Measurements from ENCODE around the gene ACTL8. TPM values are rescaled to one million over a fixed set of nuclear protein-coding genes. Genes with fewer than 3 reads are reported as not detected.

The ACTL8 gene
- total RNA-seq, 1 experiment from 2014 or later: 0.69 TPM

GRCh38 chr1:17724150-17724549 is 31.0 kb upstream of the ACTL8 start:
- Histone ChIP-seq H3K4me2 (ENCODE audit: low read length) (no peak overlapping the region), H3K9ac (ENCODE audit: low read length) (no peak overlapping the region), H3K4me3 (replicated peaks in 1 of 2; ENCODE audit: low read depth in 1 of 2, low read length in 2 of 2) (no peak overlapping the region), H3K4me1 (ENCODE audit: control insufficient read depth in 1 of 2, insufficient read depth in 2 of 2, low read length in 2 of 2) (peaks cover 5 to 28% of the 10 kb centered on the region in 2 experiments; a peak in 3 of 4 replicates), H3K79me2 (ENCODE audit: insufficient read depth, low read length) (no peaks in the 10 kb centered on the region), H3K9me2 (ENCODE audit: insufficient read depth) (no peaks in the 10 kb centered on the region), H3K27me3 (ENCODE audit: insufficient read depth, low read length) (no peaks in the 10 kb centered on the region), H3K36me3 (ENCODE audit: control insufficient read depth in 1 of 2, insufficient read depth in 2 of 2, low read length in 2 of 2) (no peaks in the 10 kb centered on the region), H3K9me3 (ENCODE audit: control insufficient read depth in 1 of 2, insufficient read depth in 1 of 2, low read depth in 1 of 2, low read length in 2 of 2) (no peaks in the 10 kb centered on the region), H4K20me1 (ENCODE audit: insufficient read depth) (no peaks in the 10 kb centered on the region), H3K27ac (ENCODE audit: low read depth, low read length) (no peak overlapping the region; the same call in 1 of the 2 replicates), H2AFZ (ENCODE audit: low read depth, low read length, poor library complexity, severe bottlenecking) (no peak overlapping the region)
- TF ChIP-seq ZFX (IDR thresholded peaks at IDR 0.05): no peak
- intact Hi-C loops (cut with micrococcal nuclease): no loop called here
- BruUV-seq (replicated peaks): no TSS peak
- POLR2A ChIA-PET: no interaction called here
- DNase-seq (ENCODE audit: low read depth, low spot score) (no peak), ATAC-seq (0 out of 2 replicates have a peak, but pooled peaks have one; percentile 15)
- CTCF ChIA-PET: no interaction called here
- RAD21 ChIA-PET (ENCODE audit: low non-redundant PET in 1 of 2, low total read pairs in 2 of 2, uncharacterized antibody in 2 of 2, unreplicated experiment in 2 of 2): no interaction called here

GRCh38 chr1:17725084-17725719 is 29.9 kb upstream of the ACTL8 start:
- Histone ChIP-seq H4K20me1 (ENCODE audit: insufficient read depth) (no peaks in the 10 kb centered on the region), H3K9ac (ENCODE audit: low read length) (peak overlapping the region; percentile 35), H3K27ac (ENCODE audit: low read depth, low read length) (no peak overlapping the region), H3K4me3 (replicated peaks in 1 of 2; ENCODE audit: low read depth in 1 of 2, low read length in 2 of 2) (peak overlapping the region in 1 of 2 experiments; percentile 30; a peak in 2 of 4 replicates), H3K4me1 (ENCODE audit: control insufficient read depth in 1 of 2, insufficient read depth in 2 of 2, low read length in 2 of 2) (peaks cover 5 to 28% of the 10 kb centered on the region in 2 experiments; a peak in 3 of 4 replicates), H3K27me3 (ENCODE audit: insufficient read depth, low read length) (no peaks in the 10 kb centered on the region), H3K9me3 (ENCODE audit: control insufficient read depth in 1 of 2, insufficient read depth in 1 of 2, low read depth in 1 of 2, low read length in 2 of 2) (no peaks in the 10 kb centered on the region), H2AFZ (ENCODE audit: low read depth, low read length, poor library complexity, severe bottlenecking) (peak overlapping the region; percentile 93), H3K9me2 (ENCODE audit: insufficient read depth) (no peaks in the 10 kb centered on the region), H3K36me3 (ENCODE audit: control insufficient read depth in 1 of 2, insufficient read depth in 2 of 2, low read length in 2 of 2) (no peaks in the 10 kb centered on the region), H3K79me2 (ENCODE audit: insufficient read depth, low read length) (no peaks in the 10 kb centered on the region), H3K4me2 (ENCODE audit: low read length) (peak overlapping the region; percentile 78)
- BruUV-seq (replicated peaks): no TSS peak
- ChIA-PET POLR2A (no interaction called here), RAD21 (ENCODE audit: low non-redundant PET in 1 of 2, low total read pairs in 2 of 2, uncharacterized antibody in 2 of 2, unreplicated experiment in 2 of 2) (no interaction called here), CTCF (interaction anchor here (1.1 kb wide), 1 partner anchor 64 kb away, joined by 6 read pairs; no protein-coding TSS in a partner anchor)
- ATAC-seq: peak; percentile 77
- DNase-seq (ENCODE audit: low read depth, low spot score): peak; percentile 44
- TF ChIP-seq SP1 (IDR thresholded peaks at IDR 0.05; ENCODE audit: low read depth): peak; percentile 43
- TF ChIP-seq JUND (IDR thresholded peaks at IDR 0.05): 0 out of 2 replicates have a peak, but pooled peaks have one; percentile 35
- TF ChIP-seq FOSL1 (IDR thresholded peaks at IDR 0.05; ENCODE audit: low read depth): peak; percentile 71
- no peak for TF ChIP-seq EZH2 (IDR thresholded peaks at IDR 0.05)
- peak; percentile 59 for TF ChIP-seq MAX (IDR thresholded peaks at IDR 0.05)
- no peak for TF ChIP-seq EZH2phosphoT487 (IDR thresholded peaks at IDR 0.05; ENCODE audit: borderline replicate concordance)
- intact Hi-C loops (cut with micrococcal nuclease): no loop called here
